GM18907 (cell line): ENCODE measurements around the gene TUG1.
A peak's percentile ranks its signal among the peaks of the same experiment; 100 is the strongest.

Experiments
- ATAC-seq: cut with Tn5 transposase; IDR thresholded peaks from one replicate; pipeline ENCODE4 v1.9.1; 2021; ENCODE audit warnings: mild to moderate bottlenecking, moderate library complexity; ENCODE audit not compliant: unreplicated experiment

Gene TUG1

GRCh38 chr22:30968924-30969531, at the start of gene TUG1:
Gene TUG1 (plus strand): TSS chr22:30969265.
- ATAC-seq = peak; percentile 94

GRCh38 chr22:30919973-30920372, 49.1 kb upstream of the TUG1 start:
- ATAC-seq = no peak

GRCh38 chr22:30920407-30920806, 48.7 kb upstream of the TUG1 start:
- peak; percentile 57 for ATAC-seq

- no peak for ATAC-seq
These were observed 48.0 kb upstream of the TUG1 start for GRCh38 chr22:30921108-30921507.

- ATAC-seq = no peak
These were observed 46.9 kb upstream of the TUG1 start for GRCh38 chr22:30922151-30922611.

GRCh38 chr22:30923168-30923900, 45.7 kb upstream of the TUG1 start:
- no peak for ATAC-seq

- no peak for ATAC-seq
These were observed 43.4 kb upstream of the TUG1 start for GRCh38 chr22:30925667-30926066.

GRCh38 chr22:30926706-30927105, 42.4 kb upstream of the TUG1 start:
- no peak for ATAC-seq

GRCh38 chr22:30927806-30928205, 41.3 kb upstream of the TUG1 start:
- ATAC-seq = no peak

- no peak for ATAC-seq
These were observed 40.7 kb upstream of the TUG1 start for GRCh38 chr22:30928401-30928800.

GRCh38 chr22:30930228-30930627, 38.8 kb upstream of the TUG1 start:
- no peak for ATAC-seq

- ATAC-seq = no peak
These were observed 37.3 kb upstream of the TUG1 start for GRCh38 chr22:30931541-30932300.

GRCh38 chr22:30932661-30933060, 36.4 kb upstream of the TUG1 start:
- ATAC-seq = no peak

- no peak for ATAC-seq
These were observed 35.6 kb upstream of the TUG1 start for GRCh38 chr22:30933457-30933856.

- no peak for ATAC-seq
These were observed 35.0 kb upstream of the TUG1 start for GRCh38 chr22:30934053-30934452.

GRCh38 chr22:30940685-30941362, 28.2 kb upstream of the TUG1 start:
- ATAC-seq = no peak

- no peak for ATAC-seq
These were observed 27.7 kb upstream of the TUG1 start for GRCh38 chr22:30941363-30941740.

GRCh38 chr22:30943368-30943767, 25.7 kb upstream of the TUG1 start:
- no peak for ATAC-seq

GRCh38 chr22:30944986-30945385, 24.1 kb upstream of the TUG1 start:
- no peak for ATAC-seq

GRCh38 chr22:30945653-30946052, 23.4 kb upstream of the TUG1 start:
- no peak for ATAC-seq

GRCh38 chr22:30946354-30946753, 22.7 kb upstream of the TUG1 start:
- ATAC-seq = no peak
